Hepatocyte (in vitro differentiated cells): ENCODE measurements around the gene COX10.

ENCODE experiments used
- EZH2 ChIP-seq: fragments of 200-600 bp; sonication (generic); IDR thresholded peaks from 2 replicates; pipeline ENCODE4 v1.6.1; 2016; ENCODE audit warnings: antibody characterized with exemption, mild to moderate bottlenecking, borderline replicate concordance
- EZH2phosphoT487 ChIP-seq: fragments of 200-600 bp; sonication (generic); IDR thresholded peaks from one replicate; pipeline ENCODE4 v1.6.1; 2018; ENCODE audit warnings: antibody characterized with exemption, mild to moderate bottlenecking, low read depth, moderate library complexity; ENCODE audit not compliant: unreplicated experiment, severe bottlenecking
- TF ChIP-seq, protein P1 (sequence below): fragments of 200-600 bp; sonication (generic); IDR thresholded peaks from 2 replicates; pipeline ENCODE4 v1.5.1; 2016; ENCODE audit warnings: antibody characterized with exemption, mild to moderate bottlenecking; ENCODE audit not compliant: poor library complexity

DNA sequence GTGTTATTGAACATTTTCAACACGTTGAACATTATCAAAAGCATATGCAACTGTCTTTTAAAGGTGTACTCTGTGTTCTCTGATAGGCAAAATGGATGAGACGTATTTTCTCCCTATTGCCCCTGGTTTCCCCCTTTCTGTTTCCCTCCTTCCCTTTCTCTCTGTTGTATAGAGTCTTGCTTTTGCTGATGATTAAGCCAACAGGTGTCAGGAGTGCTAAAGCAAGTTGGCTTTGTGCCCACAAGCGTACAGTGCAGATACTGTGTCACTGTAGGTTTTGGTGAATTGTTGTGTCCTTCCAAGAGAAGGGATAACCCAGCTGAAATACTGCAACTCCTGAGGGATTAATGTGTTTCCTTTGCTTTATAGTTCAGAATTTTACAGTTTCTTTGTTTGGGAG, 74.4 kb downstream of the COX10 start:
- TF ChIP-seq, protein P1, sequence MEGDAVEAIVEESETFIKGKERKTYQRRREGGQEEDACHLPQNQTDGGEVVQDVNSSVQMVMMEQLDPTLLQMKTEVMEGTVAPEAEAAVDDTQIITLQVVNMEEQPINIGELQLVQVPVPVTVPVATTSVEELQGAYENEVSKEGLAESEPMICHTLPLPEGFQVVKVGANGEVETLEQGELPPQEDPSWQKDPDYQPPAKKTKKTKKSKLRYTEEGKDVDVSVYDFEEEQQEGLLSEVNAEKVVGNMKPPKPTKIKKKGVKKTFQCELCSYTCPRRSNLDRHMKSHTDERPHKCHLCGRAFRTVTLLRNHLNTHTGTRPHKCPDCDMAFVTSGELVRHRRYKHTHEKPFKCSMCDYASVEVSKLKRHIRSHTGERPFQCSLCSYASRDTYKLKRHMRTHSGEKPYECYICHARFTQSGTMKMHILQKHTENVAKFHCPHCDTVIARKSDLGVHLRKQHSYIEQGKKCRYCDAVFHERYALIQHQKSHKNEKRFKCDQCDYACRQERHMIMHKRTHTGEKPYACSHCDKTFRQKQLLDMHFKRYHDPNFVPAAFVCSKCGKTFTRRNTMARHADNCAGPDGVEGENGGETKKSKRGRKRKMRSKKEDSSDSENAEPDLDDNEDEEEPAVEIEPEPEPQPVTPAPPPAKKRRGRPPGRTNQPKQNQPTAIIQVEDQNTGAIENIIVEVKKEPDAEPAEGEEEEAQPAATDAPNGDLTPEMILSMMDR, result no peak
- no peak for TF ChIP-seq EZH2
- no peak for TF ChIP-seq EZH2phosphoT487
